HG03060 (cell line): ENCODE measurements around the gene RBM47.
"Not testable (repeated sequence)": the region's sequence is repeated elsewhere in the genome, so short reads cannot be mapped to it uniquely, and the experiment has no call there.

ENCODE experiments used
- ATAC-seq: cut with Tn5 transposase; IDR thresholded peaks from one replicate; pipeline ENCODE4 v1.9.1; 2021; ENCODE audit warnings: low read depth, moderate number of reproducible peaks; ENCODE audit not compliant: unreplicated experiment

The RBM47 gene

GRCh38 chr4:40455340-40455902, 174.2 kb downstream of the RBM47 start:
- ATAC-seq: no peak

GRCh38 chr4:40454816-40455215, 174.8 kb downstream of the RBM47 start:
- no peak for ATAC-seq

GRCh38 chr4:40453912-40454311, 175.8 kb downstream of the RBM47 start:
- ATAC-seq: no peak

GRCh38 chr4:40448875-40449274, 180.8 kb downstream of the RBM47 start:
- no peak for ATAC-seq

- no peak for ATAC-seq
These were observed 182.8 kb downstream of the RBM47 start for GRCh38 chr4:40446839-40447238.

- not testable (repeated sequence) for ATAC-seq
These were observed 183.4 kb downstream of the RBM47 start for GRCh38 chr4:40446261-40446750.

- ATAC-seq: no peak
These were observed 184.0 kb downstream of the RBM47 start for GRCh38 chr4:40445671-40446070.

GRCh38 chr4:40441430-40441829, 188.2 kb downstream of the RBM47 start:
- ATAC-seq: no peak

GRCh38 chr4:40439519-40439918, 190.1 kb downstream of the RBM47 start:
- ATAC-seq: no peak

- no peak for ATAC-seq
These were observed 191.2 kb downstream of the RBM47 start for GRCh38 chr4:40438384-40439026.

GRCh38 chr4:40437741-40438383, 191.8 kb downstream of the RBM47 start:
- ATAC-seq: no peak

GRCh38 chr4:40435306-40435705, 194.4 kb downstream of the RBM47 start:
- not testable (repeated sequence) for ATAC-seq

GRCh38 chr4:40434126-40434687, 195.5 kb downstream of the RBM47 start:
- ATAC-seq: no peak

- no peak for ATAC-seq
These were observed 197.2 kb downstream of the RBM47 start for GRCh38 chr4:40432504-40432903.

- ATAC-seq: not testable (repeated sequence)
These were observed 201.8 kb downstream of the RBM47 start for GRCh38 chr4:40427871-40428270.

- no peak for ATAC-seq
These were observed 202.5 kb downstream of the RBM47 start for GRCh38 chr4:40427128-40427527.

- ATAC-seq: no peak
These were observed 203.7 kb downstream of the RBM47 start for GRCh38 chr4:40425799-40426574.

- no peak for ATAC-seq
These were observed 205.9 kb downstream of the RBM47 start for GRCh38 chr4:40423735-40424134.

- ATAC-seq: no peak
These were observed 207.6 kb downstream of the RBM47 start for GRCh38 chr4:40421839-40422708.
